HUES6 (cell line): ENCODE data around the gene OR51V1.

Experiments
- H3K27ac ChIP-seq: 2 replicates; pipeline ENCODE4 v1.7.0; 2013; ENCODE audit warnings: low read depth, mild to moderate bottlenecking, low read length, inconsistent platforms
- H3K27me3 ChIP-seq: 2 replicates; pipeline ENCODE4 v1.6.1; 2013; ENCODE audit warnings: low read length; ENCODE audit not compliant: control insufficient read depth, insufficient read depth
- H3K36me3 ChIP-seq: 2 replicates; pipeline ENCODE4 v1.6.1; 2013; ENCODE audit warnings: low read length; ENCODE audit not compliant: control insufficient read depth, insufficient read depth
- H3K4me1 ChIP-seq: 2 replicates; pipeline ENCODE4 v1.6.1; 2013; ENCODE audit warnings: low read length; ENCODE audit not compliant: control insufficient read depth, insufficient read depth
- H3K4me3 ChIP-seq: 2 replicates; pipeline ENCODE4 v1.5.1; 2013; ENCODE audit warnings: low read depth, low read length
- H3K9ac ChIP-seq: one replicate; pipeline ENCODE4 v1.6.1; 2013; ENCODE audit warnings: mild to moderate bottlenecking, low read length
- H3K9me3 ChIP-seq: 2 replicates; pipeline ENCODE4 v1.6.1; 2013; ENCODE audit warnings: low read depth, low read length; ENCODE audit not compliant: control insufficient read depth, insufficient read depth

Gene OR51V1

GRCh38 chr11:5240458-5240857, 40.0 kb upstream of the OR51V1 start:
- no peaks in the 10 kb centered on the region for H3K9me3 ChIP-seq
- no peak overlapping the region for H3K9ac ChIP-seq
- H3K36me3 ChIP-seq: no peaks in the 10 kb centered on the region
- no peak overlapping the region for H3K27ac ChIP-seq
- no peaks in the 10 kb centered on the region for H3K4me1 ChIP-seq
- no peak overlapping the region for H3K4me3 ChIP-seq
- no peaks in the 10 kb centered on the region for H3K27me3 ChIP-seq

GRCh38 chr11:5240056-5240455, 39.6 kb upstream of the OR51V1 start:
- no peaks in the 10 kb centered on the region for H3K9me3 ChIP-seq
- H3K4me1 ChIP-seq: no peaks in the 10 kb centered on the region
- no peak overlapping the region for H3K9ac ChIP-seq
- no peaks in the 10 kb centered on the region for H3K27me3 ChIP-seq
- no peak overlapping the region for H3K4me3 ChIP-seq
- H3K36me3 ChIP-seq: no peaks in the 10 kb centered on the region
- H3K27ac ChIP-seq: no peak overlapping the region

DNA sequence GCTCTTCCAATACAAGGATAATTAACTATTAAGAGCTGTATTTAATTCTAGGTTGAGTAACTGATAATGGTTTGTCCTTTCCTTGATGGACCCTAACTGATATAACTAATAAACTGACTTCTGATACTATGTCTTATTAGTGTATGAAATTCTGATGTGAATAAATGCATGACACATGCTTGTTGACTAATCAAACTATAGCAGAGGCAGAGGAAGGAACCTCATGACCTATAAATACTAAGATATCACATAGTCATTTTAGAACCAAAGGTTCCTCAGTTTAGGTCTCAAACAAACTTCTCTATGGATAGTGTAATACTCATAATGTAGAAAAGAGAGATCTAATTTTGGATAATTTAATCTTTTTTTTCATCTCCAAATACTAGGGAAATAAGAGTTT, 38.6 kb upstream of the OR51V1 start:
- Histone ChIP-seq H3K4me3 (no peak overlapping the region), H3K27ac (no peak overlapping the region), H3K9me3 (no peaks in the 10 kb centered on the region), H3K9ac (no peak overlapping the region), H3K27me3 (no peaks in the 10 kb centered on the region), H3K36me3 (no peaks in the 10 kb centered on the region), H3K4me1 (no peaks in the 10 kb centered on the region)

GRCh38 chr11:5238486-5238885, 38.0 kb upstream of the OR51V1 start:
- H3K27me3 ChIP-seq: no peaks in the 10 kb centered on the region
- no peaks in the 10 kb centered on the region for H3K4me1 ChIP-seq
- H3K36me3 ChIP-seq: no peaks in the 10 kb centered on the region
- no peak overlapping the region for H3K4me3 ChIP-seq
- no peak overlapping the region for H3K27ac ChIP-seq
- H3K9me3 ChIP-seq: no peaks in the 10 kb centered on the region
- no peak overlapping the region for H3K9ac ChIP-seq

GRCh38 chr11:5237420-5237819, 36.9 kb upstream of the OR51V1 start:
- no peak overlapping the region for H3K27ac ChIP-seq
- no peak overlapping the region for H3K4me3 ChIP-seq
- no peaks in the 10 kb centered on the region for H3K27me3 ChIP-seq
- H3K4me1 ChIP-seq: no peaks in the 10 kb centered on the region
- no peaks in the 10 kb centered on the region for H3K36me3 ChIP-seq
- no peak overlapping the region for H3K9ac ChIP-seq
- H3K9me3 ChIP-seq: no peaks in the 10 kb centered on the region

DNA sequence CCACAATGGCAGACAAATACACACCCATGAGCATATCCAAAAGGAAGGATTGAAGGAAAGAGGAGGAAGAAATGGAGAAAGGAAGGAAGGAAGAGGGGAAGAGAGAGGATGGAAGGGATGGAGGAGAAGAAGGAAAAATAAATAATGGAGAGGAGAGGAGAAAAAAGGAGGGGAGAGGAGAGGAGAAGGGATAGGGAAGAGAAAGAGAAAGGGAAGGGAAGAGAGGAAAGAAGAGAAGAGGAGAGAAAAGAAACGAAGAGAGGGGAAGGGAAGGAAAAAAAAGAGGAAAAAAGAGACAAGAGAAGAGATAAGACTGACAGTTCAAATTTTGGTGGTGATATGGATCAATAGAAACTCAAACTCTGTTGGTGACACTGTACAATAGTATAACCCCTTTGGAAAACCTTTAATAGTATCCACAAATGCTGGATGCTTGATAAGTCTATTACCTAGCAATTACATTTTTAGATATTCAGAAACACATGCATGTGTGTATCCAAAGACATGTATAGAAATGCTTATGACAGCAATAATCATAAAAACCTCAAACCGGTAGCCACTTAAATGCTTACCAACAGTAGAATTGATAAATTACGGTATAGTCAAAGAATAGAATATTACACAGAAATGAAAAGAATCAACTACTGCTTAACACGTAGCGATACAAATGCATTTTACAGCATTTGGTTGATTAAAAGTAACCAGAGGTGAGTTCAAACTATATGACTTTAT, 35.0 kb upstream of the OR51V1 start:
- Histone ChIP-seq H3K27me3 (no peaks in the 10 kb centered on the region), H3K36me3 (no peaks in the 10 kb centered on the region), H3K9ac (no peak overlapping the region), H3K27ac (no peak overlapping the region), H3K4me3 (no peak overlapping the region), H3K4me1 (no peaks in the 10 kb centered on the region), H3K9me3 (no peaks in the 10 kb centered on the region)

DNA sequence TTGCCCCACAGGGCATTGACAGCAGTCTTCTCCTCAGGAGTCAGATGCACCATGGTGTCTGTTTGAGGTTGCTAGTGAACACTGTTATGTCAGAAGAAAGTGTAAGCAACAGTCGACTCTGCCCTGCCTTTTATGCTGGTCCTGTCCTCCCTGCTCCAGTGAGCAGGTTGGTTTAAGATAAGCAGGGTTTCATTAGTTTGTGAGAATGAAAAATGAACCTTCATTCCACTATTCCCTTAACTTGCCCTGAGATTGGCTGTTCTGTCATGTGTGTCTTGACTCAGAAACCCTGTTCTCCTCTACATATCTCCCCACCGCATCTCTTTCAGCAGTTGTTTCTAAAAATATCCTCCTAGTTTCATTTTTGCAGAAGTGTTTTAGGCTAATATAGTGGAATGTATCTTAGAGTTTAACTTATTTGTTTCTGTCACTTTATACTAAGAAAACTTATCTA, 33.9 kb upstream of the OR51V1 start, which contains the start of gene HBD:
Gene HBD, minus strand, starts transcription at position 103 of the 454 bp plus-strand sequence. Its CDS starts 50 bp downstream, at position 53.
- H3K9me3 ChIP-seq: no peaks in the 10 kb centered on the region
- H3K4me1 ChIP-seq: no peaks in the 10 kb centered on the region
- no peaks in the 10 kb centered on the region for H3K27me3 ChIP-seq
- H3K36me3 ChIP-seq: no peaks in the 10 kb centered on the region
- H3K27ac ChIP-seq: no peak within 1 kb of the TSS
- H3K9ac ChIP-seq: no peak within 1 kb of the TSS
- H3K4me3 ChIP-seq: no peak within 1 kb of the TSS

GRCh38 chr11:5233307-5233706, 32.8 kb upstream of the OR51V1 start:
- Histone ChIP-seq H3K36me3 (no peaks in the 10 kb centered on the region), H3K27me3 (no peaks in the 10 kb centered on the region), H3K9ac (no peak overlapping the region), H3K4me3 (no peak overlapping the region), H3K4me1 (no peaks in the 10 kb centered on the region), H3K9me3 (no peaks in the 10 kb centered on the region), H3K27ac (no peak overlapping the region)

GRCh38 chr11:5232821-5233220, 32.3 kb upstream of the OR51V1 start:
- H3K4me3 ChIP-seq: no peak overlapping the region

DNA sequence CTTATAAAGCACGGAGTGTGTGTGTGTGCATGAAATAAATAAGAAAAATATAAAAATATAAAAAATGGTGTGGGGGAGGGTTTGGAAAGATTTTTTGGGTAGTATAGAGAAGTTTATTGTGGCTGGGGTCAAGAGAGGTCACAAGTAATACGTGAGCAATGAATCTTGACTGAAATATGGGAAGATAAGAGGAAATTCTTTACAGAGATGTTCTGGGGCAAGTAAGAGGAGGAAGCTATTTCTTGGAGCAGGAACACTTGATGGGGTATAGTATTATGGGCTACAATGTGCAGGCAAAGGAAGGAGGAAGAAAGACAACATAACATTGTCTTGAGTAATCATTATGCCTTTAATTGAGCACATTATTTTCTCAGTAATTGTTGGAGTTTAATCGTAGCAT, 31.7 kb upstream of the OR51V1 start:
- Histone ChIP-seq H3K9ac (no peak overlapping the region), H3K27ac (no peak overlapping the region), H3K4me3 (no peak overlapping the region), H3K36me3 (no peaks in the 10 kb centered on the region), H3K27me3 (no peaks in the 10 kb centered on the region), H3K9me3 (no peaks in the 10 kb centered on the region), H3K4me1 (no peaks in the 10 kb centered on the region)

More at GRCh38 chr11:5232821-5233220, 32.3 kb upstream of the OR51V1 start:
- Histone ChIP-seq H3K36me3 (no peaks in the 10 kb centered on the region), H3K27ac (no peak overlapping the region), H3K9ac (no peak overlapping the region), H3K27me3 (no peaks in the 10 kb centered on the region), H3K9me3 (no peaks in the 10 kb centered on the region), H3K4me1 (no peaks in the 10 kb centered on the region)

DNA sequence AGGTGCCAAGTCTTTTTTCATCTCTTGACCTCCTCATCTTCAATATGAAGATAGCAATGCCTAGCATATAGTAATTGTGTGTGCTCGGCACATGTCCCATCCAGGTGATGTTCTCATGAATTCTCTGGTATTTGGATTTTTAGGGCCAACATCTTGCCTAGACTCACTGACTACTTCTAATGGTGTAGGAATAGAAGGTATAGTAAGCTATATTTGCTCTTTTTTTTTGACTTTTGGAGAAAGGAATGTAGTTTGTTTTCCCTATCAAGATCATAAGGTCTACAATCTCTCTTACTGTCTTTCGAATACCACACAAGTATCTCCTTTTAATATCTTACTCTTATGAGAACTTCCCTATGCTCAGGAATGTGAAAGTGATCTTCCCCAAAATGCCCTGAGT, 30.6 kb upstream of the OR51V1 start:
- Histone ChIP-seq H3K27ac (no peak overlapping the region), H3K4me1 (no peaks in the 10 kb centered on the region), H3K9ac (no peak overlapping the region), H3K36me3 (no peaks in the 10 kb centered on the region), H3K4me3 (no peak overlapping the region), H3K27me3 (no peaks in the 10 kb centered on the region), H3K9me3 (no peaks in the 10 kb centered on the region)
